Caco-2 (cell line): ENCODE data around the gene SOD3. TPM values are rescaled to one million over a fixed set of nuclear protein-coding genes. Genes with fewer than 3 reads are reported as not detected.

ENCODE experiments used
- BruUV-seq: library from RNA; stranded (reverse); fragments of 400-500 nt; replicated peaks from 2 replicates; lab custom pipeline; 2021; lab: Mats Ljungman, UMichigan
- CTCF ChIA-PET: fragments of 300-600 bp; sonication (Branson Sonifier 250); formaldehyde crosslinking; loops from one replicate; lab custom pipeline; 2022; ENCODE audit warnings: antibody characterized with exemption; lab: Charles Lee
- POLR2A ChIA-PET: fragments of 300-600 bp; sonication (Branson Sonifier 250); formaldehyde crosslinking; loops from one replicate; lab custom pipeline; 2022; ENCODE audit warnings: antibody characterized with exemption; lab: Charles Lee
- DNase-seq, 2 experiments: peaks; one replicate each; pipeline versions ENCODE4 v3.0.0 to v3.0.0-alpha.2; 2020 to 2022
- H3K27me3 ChIP-seq: replicated peaks from 2 replicates; pipeline ENCODE4 v1.6.0; 2011; ENCODE audit warnings: low read length; ENCODE audit not compliant: control insufficient read depth, insufficient read depth
- H3K36me3 ChIP-seq: 2 replicates; pipeline ENCODE4 v1.5.1; 2011; ENCODE audit warnings: low read length; ENCODE audit not compliant: control insufficient read depth, insufficient read depth
- H3K4me1 ChIP-seq: fragments of 250-450 bp; sonication (Bioruptor Pico); 2 replicates; pipeline ENCODE4 v1.5.1; 2020; ENCODE audit warnings: mild to moderate bottlenecking
- H3K4me3 ChIP-seq: 2 replicates; pipeline ENCODE4 v1.5.1; 2011; ENCODE audit warnings: low read depth, mild to moderate bottlenecking, control low read depth, low read length
- H3K9me3 ChIP-seq: fragments of 250-450 bp; sonication (Bioruptor Pico); 2 replicates; pipeline ENCODE4 v1.5.1; 2020; ENCODE audit warnings: mild to moderate bottlenecking, moderate library complexity
- H3K27ac Mint-ChIP-seq: one replicate; pipeline ENCODE4 v1.8.0; 2022; ENCODE audit warnings: mixed read lengths; ENCODE audit not compliant: unreplicated experiment
- H3K27me3 Mint-ChIP-seq: one replicate; pipeline ENCODE4 v1.8.0; 2022; ENCODE audit warnings: mixed read lengths; ENCODE audit not compliant: insufficient read depth, unreplicated experiment
- H3K36me3 Mint-ChIP-seq: one replicate; pipeline ENCODE4 v1.8.0; 2022; ENCODE audit warnings: mild to moderate bottlenecking, mixed read lengths; ENCODE audit not compliant: insufficient read depth, unreplicated experiment
- H3K4me1 Mint-ChIP-seq: one replicate; pipeline ENCODE4 v1.8.0; 2022; ENCODE audit warnings: low read depth, mixed read lengths; ENCODE audit not compliant: unreplicated experiment
- H3K4me3 Mint-ChIP-seq: one replicate; pipeline ENCODE4 v1.8.0; 2022; ENCODE audit warnings: mild to moderate bottlenecking, moderate library complexity, mixed read lengths; ENCODE audit not compliant: unreplicated experiment
- H3K9me3 Mint-ChIP-seq: one replicate; pipeline ENCODE4 v1.8.0; 2022; ENCODE audit warnings: mixed read lengths; ENCODE audit not compliant: unreplicated experiment
- CTCF ChIP-seq, 2 experiments: fragments of 200-600 bp in 1 of 2; IDR thresholded peaks; 1 replicate in 1 of 2; 2 replicates in 1 of 2; pipeline versions ENCODE4 v1.5.1 to v1.8.0; 2011 to 2022; ENCODE audit warnings: antibody characterized with exemption in 1 of 2, control low read depth in 1 of 2, inconsistent platforms in 1 of 2, low read depth in 1 of 2, low read length in 1 of 2, mild to moderate bottlenecking in 1 of 2, moderate library complexity in 1 of 2; ENCODE audit not compliant: insufficient read depth in 1 of 2, severe bottlenecking in 1 of 2, unreplicated experiment in 1 of 2
- intact Hi-C: fragments of 100-400 bp; cut with micrococcal nuclease; formaldehyde crosslinking; loops from one replicate; pipeline ENCODE4 v1.10.0; 2022; ENCODE audit not compliant: unreplicated experiment
- total RNA-seq: library from RNA; stranded (reverse); gene quantifications from 2 replicates; pipeline ENCODE4 v1.2.3, GENCODE V29; 2022

The SOD3 gene
- total RNA-seq, 1 experiment from 2014 or later, result 6.6 TPM

- BruUV-seq, result no TSS peak
- Histone ChIP-seq H3K27me3 (no peaks in the 10 kb centered on the region), H3K4me1 (no peaks in the 10 kb centered on the region), H3K4me3 (no peak overlapping the region), H3K36me3 (no peaks in the 10 kb centered on the region), H3K9me3 (no peaks in the 10 kb centered on the region)
- no peaks in the 10 kb centered on the region for H3K27me3 Mint-ChIP-seq
- no peak for DNase-seq
- POLR2A ChIA-PET, result no interaction called here
- H3K4me1 Mint-ChIP-seq, result peaks cover 10% of the 10 kb centered on the region
- H3K4me3 Mint-ChIP-seq, result no peak overlapping the region
- no peak for TF ChIP-seq CTCF (IDR thresholded peaks at IDR 0.05; ENCODE audit: insufficient read depth in 1 of 2, low read depth in 1 of 2, low read length in 1 of 2, severe bottlenecking in 1 of 2, unreplicated experiment in 1 of 2)
- no peak overlapping the region for H3K27ac Mint-ChIP-seq
- CTCF ChIA-PET, result no interaction called here
- H3K9me3 Mint-ChIP-seq, result peaks cover 15% of the 10 kb centered on the region
- intact Hi-C loops, result no loop called here
- H3K36me3 Mint-ChIP-seq, result no peaks in the 10 kb centered on the region
Observed at GRCh38 chr4:24808955-24809354, 13.6 kb downstream of the SOD3 start.

- BruUV-seq, result no TSS peak
- CTCF ChIA-PET, result no interaction called here
- Mint-ChIP-seq H3K9me3 (peaks cover 15% of the 10 kb centered on the region), H3K36me3 (no peaks in the 10 kb centered on the region), H3K4me1 (peaks cover 10% of the 10 kb centered on the region), H3K4me3 (no peak overlapping the region), H3K27me3 (no peaks in the 10 kb centered on the region), H3K27ac (no peak overlapping the region)
- Histone ChIP-seq H3K4me3 (no peak overlapping the region), H3K36me3 (no peaks in the 10 kb centered on the region), H3K4me1 (no peaks in the 10 kb centered on the region), H3K27me3 (no peaks in the 10 kb centered on the region), H3K9me3 (no peaks in the 10 kb centered on the region)
- no peak for TF ChIP-seq CTCF (IDR thresholded peaks at IDR 0.05; ENCODE audit: insufficient read depth in 1 of 2, low read depth in 1 of 2, low read length in 1 of 2, severe bottlenecking in 1 of 2, unreplicated experiment in 1 of 2)
- POLR2A ChIA-PET, result no interaction called here
- intact Hi-C loops, result no loop called here
- no peak for DNase-seq
Observed at GRCh38 chr4:24809376-24809775, 14.0 kb downstream of the SOD3 start.

- ChIA-PET CTCF (no interaction called here), POLR2A (no interaction called here)
- no peak for TF ChIP-seq CTCF (IDR thresholded peaks at IDR 0.05; ENCODE audit: insufficient read depth in 1 of 2, low read depth in 1 of 2, low read length in 1 of 2, severe bottlenecking in 1 of 2, unreplicated experiment in 1 of 2)
- H3K36me3 ChIP-seq, result no peaks in the 10 kb centered on the region
- no peaks in the 10 kb centered on the region for H3K4me1 ChIP-seq
- intact Hi-C loops, result no loop called here
- Mint-ChIP-seq H3K36me3 (no peaks in the 10 kb centered on the region), H3K27ac (no peak overlapping the region), H3K27me3 (no peaks in the 10 kb centered on the region), H3K4me1 (peaks cover 5% of the 10 kb centered on the region), H3K9me3 (peaks cover 15% of the 10 kb centered on the region), H3K4me3 (no peak overlapping the region)
- DNase-seq, result no peak
- no peaks in the 10 kb centered on the region for H3K27me3 ChIP-seq
- H3K9me3 ChIP-seq, result no peaks in the 10 kb centered on the region
- H3K4me3 ChIP-seq, result no peak overlapping the region
- BruUV-seq, result no TSS peak
Observed at GRCh38 chr4:24809815-24810405, 14.5 kb downstream of the SOD3 start.
